Cardiac muscle cell (in vitro differentiated cells and primary cell): ENCODE results near the gene ZNF827. TPM values are rescaled to one million over a fixed set of nuclear protein-coding genes. Genes with fewer than 3 reads are reported as not detected.

Source experiments
- DNase-seq, 2 donors: peaks; one replicate each; pipeline versions ENCODE4 v3.0.0 to v3.0.0-alpha.2; 2010 to 2017; ENCODE audit warnings: low read depth in 1 of 2, low spot score in 1 of 2
- H3K27ac ChIP-seq: fragments of 200-600 bp; sonication (generic); 2 replicates; pipeline ENCODE4 v1.5.1; 2016
- H3K27me3 ChIP-seq: fragments of 200-600 bp; sonication (generic); 2 replicates; pipeline ENCODE4 v1.6.0; 2016; ENCODE audit warnings: control low read depth
- H3K36me3 ChIP-seq: fragments of 200-600 bp; sonication (generic); 2 replicates; pipeline ENCODE4 v1.5.1; 2016; ENCODE audit warnings: control low read depth
- H3K4me1 ChIP-seq: fragments of 200-600 bp; sonication (generic); 2 replicates; pipeline ENCODE4 v1.8.1; 2017; ENCODE audit warnings: low read depth, mild to moderate bottlenecking, mixed run types
- H3K4me3 ChIP-seq: fragments of 200-600 bp; sonication (generic); 2 replicates; pipeline ENCODE4 v1.5.1; 2016; ENCODE audit warnings: mild to moderate bottlenecking
- H3K9me3 ChIP-seq: fragments of 200-600 bp; sonication (generic); 2 replicates; pipeline ENCODE4 v1.5.1; 2017; ENCODE audit warnings: low read depth, mild to moderate bottlenecking, control low read depth
- CTCF ChIP-seq: IDR thresholded peaks from 2 replicates; pipeline ENCODE4 v1.5.1; 2012; ENCODE audit warnings: low read depth, mild to moderate bottlenecking, low read length
- polyA plus RNA-seq: library from polyadenylated mRNA; unstranded; fragments of >200 nt; fragmentation: Nextera tagmentation; extraction: Ambion mirVana; gene quantifications from 2 replicates; pipeline ENCODE4 v1.2.1, GENCODE V29; 2016
- total RNA-seq: library from RNA; depleted of rRNA; stranded (reverse); fragments of >200 nt; gene quantifications from 2 replicates; pipeline ENCODE4 v1.2.3, GENCODE V29; 2016

Gene ZNF827
- total and polyA plus RNA-seq, 2 experiments from 2014 or later, result 13.2 to 37.3 TPM

- H3K27me3 ChIP-seq, result no peaks in the 10 kb centered on the region
- peak overlapping the region; percentile 35 for H3K27ac ChIP-seq
- no peaks in the 10 kb centered on the region for H3K4me1 ChIP-seq
- TF ChIP-seq CTCF, result no peak
- H3K36me3 ChIP-seq, result peaks cover 4% of the 10 kb centered on the region
- no peak overlapping the region for H3K4me3 ChIP-seq
- no peak for DNase-seq
- H3K9me3 ChIP-seq, result no peaks in the 10 kb centered on the region
Observed at GRCh38 chr4:145870155-145871020, 68.2 kb downstream of the ZNF827 start.

- Histone ChIP-seq H3K4me3 (no peak overlapping the region), H3K27ac (no peak overlapping the region), H3K36me3 (peaks cover 4% of the 10 kb centered on the region), H3K4me1 (no peaks in the 10 kb centered on the region), H3K27me3 (no peaks in the 10 kb centered on the region), H3K9me3 (no peaks in the 10 kb centered on the region)
- peak; percentile 16 to 21 for DNase-seq
- peak; percentile 27 for TF ChIP-seq CTCF
Observed at GRCh38 chr4:145868637-145869409, 69.8 kb downstream of the ZNF827 start.

DNA sequence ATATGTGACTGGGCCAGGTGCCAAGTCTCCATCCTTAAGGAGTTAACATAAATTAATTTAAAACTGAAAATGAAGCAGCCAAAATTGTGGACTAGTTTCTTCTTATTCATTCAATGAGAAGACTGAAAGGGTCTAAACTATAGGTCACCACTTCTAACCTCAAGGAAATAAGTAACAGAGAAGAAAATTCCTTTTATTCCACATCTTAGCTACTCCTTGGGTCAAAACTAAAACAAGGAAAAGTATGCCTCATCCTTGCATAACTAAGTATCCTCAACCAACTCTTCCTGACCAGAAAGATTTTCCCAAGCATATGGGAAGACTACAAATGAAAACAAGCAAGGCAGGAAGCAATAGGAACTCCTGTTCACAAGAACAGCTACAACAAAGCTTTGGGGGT lies 71.2 kb downstream of the ZNF827 start:
- H3K27ac ChIP-seq, result no peak overlapping the region
- DNase-seq, result no peak
- no peaks in the 10 kb centered on the region for H3K27me3 ChIP-seq
- no peak for TF ChIP-seq CTCF
- peaks cover 4% of the 10 kb centered on the region for H3K36me3 ChIP-seq
- no peaks in the 10 kb centered on the region for H3K4me1 ChIP-seq
- no peaks in the 10 kb centered on the region for H3K9me3 ChIP-seq
- H3K4me3 ChIP-seq, result no peak overlapping the region

- no peaks in the 10 kb centered on the region for H3K4me1 ChIP-seq
- no peak for DNase-seq
- no peak overlapping the region for H3K4me3 ChIP-seq
- peaks cover 4% of the 10 kb centered on the region for H3K36me3 ChIP-seq
- no peak overlapping the region for H3K27ac ChIP-seq
- no peaks in the 10 kb centered on the region for H3K27me3 ChIP-seq
- no peak for TF ChIP-seq CTCF
- H3K9me3 ChIP-seq, result no peaks in the 10 kb centered on the region
Observed at GRCh38 chr4:145866991-145867390, 71.6 kb downstream of the ZNF827 start.

GRCh38 chr4:145865274-145865941 lies 73.2 kb downstream of the ZNF827 start:
- Histone ChIP-seq H3K36me3 (peaks cover 11% of the 10 kb centered on the region), H3K9me3 (no peaks in the 10 kb centered on the region), H3K4me3 (no peak overlapping the region), H3K27me3 (no peaks in the 10 kb centered on the region), H3K4me1 (no peaks in the 10 kb centered on the region), H3K27ac (no peak overlapping the region)
- TF ChIP-seq CTCF, result no peak
- DNase-seq, result no peak
